Mammary epithelial cell (primary cell): ENCODE data around the gene HIGD2A.

Source experiments
- EZH2 ChIP-seq: IDR thresholded peaks from 2 replicates; pipeline ENCODE4 v1.6.1; 2012; ENCODE audit warnings: low read length, inconsistent platforms, borderline replicate concordance
- TF ChIP-seq, protein P1 (sequence below), 2 donors: IDR thresholded peaks in 1 of 2; conservative IDR thresholded peaks in 1 of 2; 2 replicates each; pipeline ENCODE4 v1.5.1; 2011 to 2012; ENCODE audit warnings: inconsistent platforms in 2 of 2, low read length in 2 of 2, mild to moderate bottlenecking in 2 of 2, control low read depth in 1 of 2, low read depth in 1 of 2; ENCODE audit not compliant: insufficient read depth in 1 of 2; ENCODE audit errors: extremely low read depth in 1 of 2

DNA sequence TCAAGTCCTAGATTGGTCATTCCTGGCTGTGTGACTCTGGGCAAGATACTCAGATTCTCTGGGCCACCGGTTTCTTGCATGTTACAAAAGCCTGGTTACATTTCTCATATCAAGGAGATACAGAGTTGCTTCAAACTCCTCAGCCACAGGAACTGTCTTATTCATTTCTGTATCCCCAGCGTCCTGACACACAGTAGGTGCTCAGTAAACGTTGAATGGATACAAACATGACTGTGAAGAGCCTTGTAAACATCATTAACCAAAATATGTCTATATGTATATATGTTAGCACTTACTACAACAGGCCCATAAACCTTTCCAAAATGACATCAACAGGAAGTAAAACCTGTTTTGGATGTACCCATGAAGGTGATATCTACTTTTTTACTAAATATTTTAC, 26.2 kb downstream of the HIGD2A start:
- TF ChIP-seq, protein P1, sequence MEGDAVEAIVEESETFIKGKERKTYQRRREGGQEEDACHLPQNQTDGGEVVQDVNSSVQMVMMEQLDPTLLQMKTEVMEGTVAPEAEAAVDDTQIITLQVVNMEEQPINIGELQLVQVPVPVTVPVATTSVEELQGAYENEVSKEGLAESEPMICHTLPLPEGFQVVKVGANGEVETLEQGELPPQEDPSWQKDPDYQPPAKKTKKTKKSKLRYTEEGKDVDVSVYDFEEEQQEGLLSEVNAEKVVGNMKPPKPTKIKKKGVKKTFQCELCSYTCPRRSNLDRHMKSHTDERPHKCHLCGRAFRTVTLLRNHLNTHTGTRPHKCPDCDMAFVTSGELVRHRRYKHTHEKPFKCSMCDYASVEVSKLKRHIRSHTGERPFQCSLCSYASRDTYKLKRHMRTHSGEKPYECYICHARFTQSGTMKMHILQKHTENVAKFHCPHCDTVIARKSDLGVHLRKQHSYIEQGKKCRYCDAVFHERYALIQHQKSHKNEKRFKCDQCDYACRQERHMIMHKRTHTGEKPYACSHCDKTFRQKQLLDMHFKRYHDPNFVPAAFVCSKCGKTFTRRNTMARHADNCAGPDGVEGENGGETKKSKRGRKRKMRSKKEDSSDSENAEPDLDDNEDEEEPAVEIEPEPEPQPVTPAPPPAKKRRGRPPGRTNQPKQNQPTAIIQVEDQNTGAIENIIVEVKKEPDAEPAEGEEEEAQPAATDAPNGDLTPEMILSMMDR (conservative IDR thresholded peaks at IDR 0.05 in 1 of 2, IDR thresholded peaks at IDR 0.05 in 1 of 2; ENCODE audit: extremely low read depth in 1 of 2, insufficient read depth in 1 of 2, low read depth in 1 of 2, low read length in 2 of 2), result no peak
- TF ChIP-seq EZH2, result no peak
